Osteocyte (in vitro differentiated cells): ENCODE measurements around the gene PPP1R13B. TPM values are rescaled to one million over a fixed set of nuclear protein-coding genes. Genes with fewer than 3 reads are reported as not detected.

ENCODE experiments used
- DNase-seq: peaks from one replicate; pipeline ENCODE4 v3.0.0; 2021; ENCODE audit warnings: mixed read lengths; ENCODE audit not compliant: unreplicated experiment; ENCODE audit errors: extremely low spot score
- H3K27ac Mint-ChIP-seq: one replicate; pipeline ENCODE4 v1.8.0; 2021; ENCODE audit warnings: mild to moderate bottlenecking, mixed read lengths; ENCODE audit not compliant: unreplicated experiment
- H3K27me3 Mint-ChIP-seq: one replicate; pipeline ENCODE4 v1.8.0; 2021; ENCODE audit warnings: mixed read lengths; ENCODE audit not compliant: unreplicated experiment
- H3K36me3 Mint-ChIP-seq: one replicate; pipeline ENCODE4 v1.8.0; 2021; ENCODE audit warnings: mixed read lengths; ENCODE audit not compliant: unreplicated experiment
- H3K4me1 Mint-ChIP-seq: one replicate; pipeline ENCODE4 v1.8.0; 2021; ENCODE audit warnings: mixed read lengths; ENCODE audit not compliant: unreplicated experiment
- H3K4me3 Mint-ChIP-seq: one replicate; pipeline ENCODE4 v1.8.0; 2021; ENCODE audit warnings: mild to moderate bottlenecking, moderate library complexity, mixed read lengths; ENCODE audit not compliant: unreplicated experiment
- H3K9me3 Mint-ChIP-seq: one replicate; pipeline ENCODE4 v1.8.0; 2021; ENCODE audit warnings: mixed read lengths; ENCODE audit not compliant: unreplicated experiment
- total RNA-seq: library from RNA; stranded (reverse); gene quantifications from 2 replicates; pipeline ENCODE4 v1.2.1, GENCODE V29; 2021
- TF ChIP-seq, protein P1 (sequence below): fragments of 200-600 bp; sonication (generic); IDR thresholded peaks from 2 replicates; pipeline ENCODE4 v1.5.0; 2021; ENCODE audit warnings: antibody characterized with exemption, mild to moderate bottlenecking, moderate library complexity

PPP1R13B gene
- total RNA-seq, 1 donor from 2014 or later, result 7.9 TPM

DNA sequence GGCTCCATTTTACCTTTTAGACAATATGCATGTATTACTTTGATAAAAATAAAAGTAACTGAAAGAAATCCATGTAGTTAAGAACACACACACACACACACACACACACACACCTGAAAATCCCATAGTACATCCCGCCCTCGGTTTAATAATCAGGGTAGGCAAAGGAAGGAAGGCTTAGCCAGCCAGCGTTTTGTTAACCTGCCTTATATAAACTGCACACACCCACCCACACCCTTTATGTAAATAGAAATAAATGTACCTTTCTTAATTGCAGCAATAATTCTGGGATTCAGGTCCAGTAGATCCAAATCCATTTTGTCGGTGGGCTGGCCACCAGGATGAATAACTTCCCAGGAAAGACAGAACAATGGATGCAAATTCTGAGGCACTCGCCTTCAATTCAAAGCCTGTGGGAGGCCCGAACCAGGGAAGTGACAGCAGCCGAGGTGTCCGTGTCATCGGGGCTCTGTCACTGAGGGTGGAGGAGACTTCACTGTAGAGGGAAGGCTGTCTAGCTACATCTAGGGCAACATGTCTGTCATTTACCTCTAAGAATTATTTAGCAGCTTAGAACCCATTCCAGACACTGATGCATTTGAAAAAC is 136.5 kb downstream of the PPP1R13B start:
- peaks cover 23% of the 10 kb centered on the region for H3K4me1 Mint-ChIP-seq

DNA sequence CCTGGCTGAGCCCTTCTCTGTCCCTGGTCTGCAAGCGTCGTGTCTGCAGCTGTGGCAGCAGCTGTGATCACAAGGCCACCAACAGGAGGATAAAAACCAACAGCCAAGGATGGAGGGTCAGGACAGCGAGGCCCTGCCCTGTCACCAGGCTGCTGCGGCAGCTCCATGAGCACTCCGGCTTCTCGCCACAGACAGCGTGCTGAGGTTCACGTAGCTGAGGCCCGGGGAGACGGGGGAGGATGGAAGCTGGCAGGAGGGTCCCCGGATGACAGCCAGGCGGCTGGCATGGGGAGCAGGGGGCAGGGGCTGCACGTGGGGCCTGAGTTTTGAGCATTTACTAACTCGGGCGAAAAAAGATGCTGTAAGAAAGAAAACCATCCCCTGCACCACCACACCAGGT is 137.6 kb downstream of the PPP1R13B start:
- no peak overlapping the region for H3K27ac Mint-ChIP-seq

More for the DNA sequence above, 136.5 kb downstream of the PPP1R13B start:
- no peak for DNase-seq
- Mint-ChIP-seq H3K36me3 (no peaks in the 10 kb centered on the region), H3K4me3 (no peak overlapping the region), H3K27me3 (no peaks in the 10 kb centered on the region), H3K27ac (no peak overlapping the region), H3K9me3 (no peaks in the 10 kb centered on the region)
- TF ChIP-seq, protein P1, sequence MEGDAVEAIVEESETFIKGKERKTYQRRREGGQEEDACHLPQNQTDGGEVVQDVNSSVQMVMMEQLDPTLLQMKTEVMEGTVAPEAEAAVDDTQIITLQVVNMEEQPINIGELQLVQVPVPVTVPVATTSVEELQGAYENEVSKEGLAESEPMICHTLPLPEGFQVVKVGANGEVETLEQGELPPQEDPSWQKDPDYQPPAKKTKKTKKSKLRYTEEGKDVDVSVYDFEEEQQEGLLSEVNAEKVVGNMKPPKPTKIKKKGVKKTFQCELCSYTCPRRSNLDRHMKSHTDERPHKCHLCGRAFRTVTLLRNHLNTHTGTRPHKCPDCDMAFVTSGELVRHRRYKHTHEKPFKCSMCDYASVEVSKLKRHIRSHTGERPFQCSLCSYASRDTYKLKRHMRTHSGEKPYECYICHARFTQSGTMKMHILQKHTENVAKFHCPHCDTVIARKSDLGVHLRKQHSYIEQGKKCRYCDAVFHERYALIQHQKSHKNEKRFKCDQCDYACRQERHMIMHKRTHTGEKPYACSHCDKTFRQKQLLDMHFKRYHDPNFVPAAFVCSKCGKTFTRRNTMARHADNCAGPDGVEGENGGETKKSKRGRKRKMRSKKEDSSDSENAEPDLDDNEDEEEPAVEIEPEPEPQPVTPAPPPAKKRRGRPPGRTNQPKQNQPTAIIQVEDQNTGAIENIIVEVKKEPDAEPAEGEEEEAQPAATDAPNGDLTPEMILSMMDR, result no peak

DNA sequence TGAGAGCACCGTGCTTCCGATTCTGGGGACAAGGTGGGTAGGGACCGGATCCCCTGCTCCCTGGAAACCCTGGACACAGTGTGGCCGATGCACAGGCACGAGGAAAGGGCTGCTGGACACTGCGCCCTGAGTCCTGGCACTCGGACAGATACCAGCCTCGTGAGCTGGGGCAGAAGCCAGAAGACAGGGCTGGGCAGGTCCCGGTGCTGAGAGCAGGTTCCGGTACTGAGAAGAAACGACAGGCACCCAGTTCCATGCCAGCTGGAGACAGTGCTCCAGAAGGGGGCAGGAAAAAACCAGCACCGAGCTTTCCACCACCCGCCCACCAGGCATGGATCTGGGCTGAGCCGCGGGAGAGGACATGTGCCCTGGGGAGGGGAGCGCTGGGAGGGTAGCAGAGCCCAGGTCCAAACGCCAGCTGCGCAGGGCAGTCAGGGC is 138.6 kb downstream of the PPP1R13B start:
- Mint-ChIP-seq H3K4me1 (peaks cover 11% of the 10 kb centered on the region), H3K9me3 (no peaks in the 10 kb centered on the region), H3K36me3 (peaks cover 6% of the 10 kb centered on the region), H3K4me3 (no peak overlapping the region), H3K27ac (no peak overlapping the region), H3K27me3 (no peaks in the 10 kb centered on the region)
- TF ChIP-seq, protein P1, result no peak
- no peak for DNase-seq

More for the DNA sequence above, 137.6 kb downstream of the PPP1R13B start:
- Mint-ChIP-seq H3K36me3 (peaks cover 5% of the 10 kb centered on the region), H3K9me3 (no peaks in the 10 kb centered on the region), H3K4me1 (peaks cover 21% of the 10 kb centered on the region), H3K27me3 (no peaks in the 10 kb centered on the region), H3K4me3 (no peak overlapping the region)
- DNase-seq, result no peak
- TF ChIP-seq, protein P1, result no peak

DNA sequence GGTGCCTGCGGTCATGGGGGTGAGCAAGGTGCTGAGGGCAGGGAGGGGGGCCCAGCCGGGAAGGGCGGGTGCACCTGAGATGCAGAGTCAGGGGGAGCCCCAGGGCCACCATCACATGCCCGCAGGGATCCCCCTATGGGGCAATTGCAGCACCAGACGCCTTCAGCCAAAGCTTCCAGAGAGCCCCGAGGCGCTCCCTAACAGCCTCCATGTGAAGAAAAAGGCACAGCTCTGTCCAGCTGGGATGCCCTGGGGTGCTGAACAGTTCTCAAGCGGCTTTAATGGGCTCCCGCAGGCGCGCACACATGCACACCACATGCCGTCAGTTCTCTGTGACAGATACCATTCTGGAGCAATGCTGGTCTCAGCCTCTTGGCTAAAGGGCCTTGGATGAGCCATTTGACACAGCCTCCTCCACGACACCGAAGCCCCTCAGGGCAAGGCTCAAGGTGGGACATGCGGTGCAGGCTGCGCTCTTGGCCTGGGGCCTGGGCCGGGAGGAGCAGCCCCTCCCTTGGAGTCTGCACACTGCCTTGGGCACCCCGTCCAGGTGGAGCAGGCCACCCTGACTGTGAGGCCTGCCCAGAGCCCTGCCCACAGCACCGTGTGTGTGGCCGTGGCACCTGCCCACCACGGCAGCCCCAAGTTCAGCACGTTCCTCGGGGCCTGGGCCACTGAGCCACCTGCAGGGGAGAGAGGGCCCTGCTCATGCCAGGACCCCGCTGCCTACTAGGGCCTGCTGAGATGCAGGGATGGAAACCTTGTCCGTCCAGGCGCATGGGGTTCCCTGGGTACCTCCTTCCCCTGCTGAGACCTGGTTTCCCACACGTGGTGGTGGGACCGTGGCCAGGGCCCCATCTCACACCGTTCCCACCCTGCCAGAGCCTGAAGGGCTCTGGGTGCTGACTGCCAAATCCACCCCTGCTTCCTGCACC is 139.8 kb downstream of the PPP1R13B start:
- TF ChIP-seq, protein P1, result no peak
- Mint-ChIP-seq H3K4me3 (no peak overlapping the region), H3K27me3 (no peaks in the 10 kb centered on the region), H3K27ac (peak overlapping the region; percentile 47), H3K4me1 (peaks cover 5% of the 10 kb centered on the region), H3K36me3 (peaks cover 11% of the 10 kb centered on the region), H3K9me3 (no peaks in the 10 kb centered on the region)
- no peak for DNase-seq
